Measurements from ENCODE around the gene RAPSN.

- TF ChIP-seq, protein P1, sequence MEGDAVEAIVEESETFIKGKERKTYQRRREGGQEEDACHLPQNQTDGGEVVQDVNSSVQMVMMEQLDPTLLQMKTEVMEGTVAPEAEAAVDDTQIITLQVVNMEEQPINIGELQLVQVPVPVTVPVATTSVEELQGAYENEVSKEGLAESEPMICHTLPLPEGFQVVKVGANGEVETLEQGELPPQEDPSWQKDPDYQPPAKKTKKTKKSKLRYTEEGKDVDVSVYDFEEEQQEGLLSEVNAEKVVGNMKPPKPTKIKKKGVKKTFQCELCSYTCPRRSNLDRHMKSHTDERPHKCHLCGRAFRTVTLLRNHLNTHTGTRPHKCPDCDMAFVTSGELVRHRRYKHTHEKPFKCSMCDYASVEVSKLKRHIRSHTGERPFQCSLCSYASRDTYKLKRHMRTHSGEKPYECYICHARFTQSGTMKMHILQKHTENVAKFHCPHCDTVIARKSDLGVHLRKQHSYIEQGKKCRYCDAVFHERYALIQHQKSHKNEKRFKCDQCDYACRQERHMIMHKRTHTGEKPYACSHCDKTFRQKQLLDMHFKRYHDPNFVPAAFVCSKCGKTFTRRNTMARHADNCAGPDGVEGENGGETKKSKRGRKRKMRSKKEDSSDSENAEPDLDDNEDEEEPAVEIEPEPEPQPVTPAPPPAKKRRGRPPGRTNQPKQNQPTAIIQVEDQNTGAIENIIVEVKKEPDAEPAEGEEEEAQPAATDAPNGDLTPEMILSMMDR (conservative IDR thresholded peaks at IDR 0.05 in 1 of 2, IDR thresholded peaks at IDR 0.05 in 1 of 2; ENCODE audit: low read depth in 1 of 2, low read length in 2 of 2): no peak
- TF ChIP-seq EZH2 (IDR thresholded peaks at IDR 0.05; ENCODE audit: low read length, missing control alignments): no peak
These were observed 47.9 kb upstream of the RAPSN start for GRCh38 chr11:47496808-47497207.

Data from fibroblast of lung (primary cell).